HG02623 (cell line): ENCODE measurements around the gene AKAP5.
A peak's percentile ranks its signal among the peaks of the same experiment; 100 is the strongest.

Experiments used
- ATAC-seq: cut with Tn5 transposase; IDR thresholded peaks from one replicate; pipeline ENCODE4 v1.9.1; 2021; ENCODE audit warnings: moderate library complexity; ENCODE audit not compliant: unreplicated experiment

Gene AKAP5, protein sequence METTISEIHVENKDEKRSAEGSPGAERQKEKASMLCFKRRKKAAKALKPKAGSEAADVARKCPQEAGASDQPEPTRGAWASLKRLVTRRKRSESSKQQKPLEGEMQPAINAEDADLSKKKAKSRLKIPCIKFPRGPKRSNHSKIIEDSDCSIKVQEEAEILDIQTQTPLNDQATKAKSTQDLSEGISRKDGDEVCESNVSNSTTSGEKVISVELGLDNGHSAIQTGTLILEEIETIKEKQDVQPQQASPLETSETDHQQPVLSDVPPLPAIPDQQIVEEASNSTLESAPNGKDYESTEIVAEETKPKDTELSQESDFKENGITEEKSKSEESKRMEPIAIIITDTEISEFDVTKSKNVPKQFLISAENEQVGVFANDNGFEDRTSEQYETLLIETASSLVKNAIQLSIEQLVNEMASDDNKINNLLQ

DNA sequence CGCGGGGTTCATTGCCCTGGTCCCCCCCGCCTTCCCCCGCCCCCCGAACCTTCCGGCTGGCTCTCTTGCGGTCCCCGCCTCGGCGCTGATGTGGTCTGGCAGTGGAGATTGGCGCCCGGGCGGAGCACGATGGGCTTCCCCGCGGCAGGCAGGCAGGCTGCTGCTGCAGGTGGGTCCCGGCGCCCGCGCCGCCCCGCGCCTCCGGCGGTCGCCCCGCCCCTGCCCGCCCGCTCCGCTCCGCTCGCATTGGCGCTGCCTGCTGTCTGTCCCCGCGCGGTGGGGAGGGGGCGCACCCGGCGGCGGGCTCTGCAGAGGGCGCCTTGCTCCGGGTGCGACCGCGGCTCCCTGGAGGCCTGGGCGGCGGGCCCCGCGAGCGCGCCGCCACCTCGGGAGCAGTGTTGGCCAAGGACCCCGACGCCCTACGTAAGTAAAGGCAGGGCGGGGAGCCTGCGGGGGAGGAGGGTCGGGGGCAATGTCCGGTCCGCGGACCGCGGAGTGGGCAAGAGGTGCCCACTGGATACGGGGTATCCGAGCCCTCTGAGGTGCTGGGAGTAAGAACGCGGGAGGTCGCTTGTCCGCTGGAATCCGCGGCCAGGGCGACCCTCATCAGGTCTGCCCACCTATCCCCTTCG, at the start of gene AKAP5:
Gene AKAP5, plus strand, starts transcription at position 309 of the 632 bp plus-strand sequence. CDS start 2,896 bp downstream, outside the sequence.
- peak; percentile 57 for ATAC-seq

DNA sequence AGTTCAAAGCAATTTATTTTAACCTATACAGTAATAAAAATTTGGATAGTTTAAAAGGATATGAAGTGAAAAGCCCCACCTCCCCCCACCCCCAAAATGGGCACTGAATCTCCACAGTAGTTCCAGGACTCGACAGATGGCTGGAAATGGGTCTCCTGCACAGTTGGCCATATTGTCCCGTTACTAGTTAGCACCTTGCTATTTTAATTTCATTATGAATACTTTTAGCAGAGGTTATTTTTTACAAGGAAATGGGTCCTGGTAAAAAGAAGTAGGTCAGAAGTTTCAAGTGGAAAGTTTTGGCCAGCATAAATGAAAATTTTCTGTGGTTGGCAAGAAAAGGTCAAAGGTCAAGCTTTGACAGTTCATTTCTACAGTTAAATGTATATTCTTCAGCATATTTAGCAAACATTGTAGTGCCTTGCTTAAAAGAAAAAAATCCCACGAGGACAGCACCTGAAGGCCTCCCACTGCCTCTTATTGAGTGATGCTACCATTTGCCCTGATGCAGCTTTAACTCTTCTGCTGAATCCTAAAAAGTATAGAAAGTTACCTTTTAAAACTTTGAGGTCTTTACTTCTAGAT, 48.9 kb upstream of the AKAP5 start:
- ATAC-seq, result no peak

DNA sequence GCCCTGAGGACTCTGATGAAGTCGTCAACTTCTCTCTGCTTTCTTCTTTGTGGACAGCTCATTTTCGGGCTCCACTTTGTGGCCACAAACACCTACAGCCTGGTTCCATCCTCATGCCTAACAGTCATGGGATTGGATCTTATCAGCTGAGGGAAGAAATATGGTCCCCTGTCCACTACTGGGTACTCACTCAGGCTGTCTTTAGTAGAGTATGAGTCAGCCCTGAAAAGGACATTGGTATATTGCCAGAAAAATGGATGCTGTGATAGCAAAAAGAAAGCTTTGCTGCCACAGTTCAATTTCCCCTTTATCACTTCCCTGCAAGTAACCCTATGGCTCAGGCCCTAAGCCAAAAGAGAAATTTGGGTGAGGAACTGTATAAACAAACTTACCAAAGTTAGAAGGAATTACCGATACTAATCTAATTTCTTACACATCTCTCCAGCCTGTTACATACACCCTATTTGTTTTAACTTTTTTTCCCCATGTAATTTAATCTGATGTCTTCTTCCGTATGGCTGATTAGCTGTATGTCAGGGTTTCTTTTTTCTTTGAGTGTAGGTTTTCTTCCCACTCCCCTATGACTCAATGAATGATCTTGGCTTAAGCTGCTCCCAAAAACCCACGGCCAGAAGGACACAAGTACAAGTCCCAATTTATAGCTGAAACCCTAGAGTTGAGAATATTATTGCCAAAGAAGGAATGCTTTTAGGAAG, 48.1 kb upstream of the AKAP5 start:
- no peak for ATAC-seq

DNA sequence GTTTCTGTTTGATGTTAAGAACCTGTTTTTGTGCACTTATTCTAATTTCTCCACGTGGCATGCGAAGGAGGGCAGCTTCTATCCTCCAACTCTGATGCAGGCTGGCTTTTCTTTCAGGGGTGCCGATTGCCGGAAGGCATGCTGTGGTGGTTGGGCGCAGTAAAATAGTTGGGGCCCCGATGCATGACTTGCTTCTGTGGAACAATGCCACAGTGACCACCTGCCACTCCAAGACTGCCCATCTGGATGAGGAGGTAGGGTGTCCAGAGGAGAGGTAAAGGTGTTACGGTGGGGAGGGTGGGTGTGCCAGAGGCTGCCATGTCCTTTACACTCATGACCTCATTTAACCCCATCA, 47.6 kb upstream of the AKAP5 start:
- no peak for ATAC-seq

DNA sequence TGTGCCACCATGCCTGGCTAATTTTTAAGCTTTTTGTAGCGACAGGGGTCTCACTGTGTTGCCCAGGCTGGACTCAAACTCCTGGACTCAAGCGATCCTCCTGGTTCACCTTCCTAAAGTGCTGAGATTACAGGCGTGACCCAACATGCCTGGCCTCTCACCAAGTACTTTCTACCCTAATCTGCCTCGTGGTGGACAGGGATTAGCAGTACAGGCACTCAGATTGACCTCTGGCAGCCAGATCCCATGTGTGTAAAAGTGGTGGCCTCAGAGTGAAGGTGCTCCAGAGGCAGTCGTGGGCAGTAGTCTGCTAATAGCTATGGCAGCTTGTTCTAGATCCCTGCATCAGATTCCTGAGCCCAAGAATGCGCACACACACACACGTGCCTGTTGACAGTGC, 46.3 kb upstream of the AKAP5 start:
- no peak for ATAC-seq

DNA sequence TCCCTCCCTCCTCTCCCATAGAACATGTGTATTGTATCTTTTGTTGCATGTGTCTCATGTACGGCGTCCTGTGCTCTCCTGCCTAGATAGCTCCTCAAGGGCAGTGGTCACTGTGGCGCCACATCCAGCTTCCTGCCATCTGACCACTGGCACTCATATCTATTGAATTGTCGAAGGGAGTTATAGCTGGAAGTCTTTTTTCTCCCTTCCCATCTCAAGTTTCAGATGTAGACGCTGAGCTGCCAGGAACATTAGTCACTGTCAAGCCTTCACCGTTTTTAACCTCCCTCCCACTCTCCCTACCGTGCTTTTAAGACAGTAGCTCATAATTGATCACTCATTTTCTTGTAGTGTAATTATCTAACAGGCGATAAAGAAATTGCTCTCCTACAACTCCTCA, 44.1 kb upstream of the AKAP5 start:
- no peak for ATAC-seq

DNA sequence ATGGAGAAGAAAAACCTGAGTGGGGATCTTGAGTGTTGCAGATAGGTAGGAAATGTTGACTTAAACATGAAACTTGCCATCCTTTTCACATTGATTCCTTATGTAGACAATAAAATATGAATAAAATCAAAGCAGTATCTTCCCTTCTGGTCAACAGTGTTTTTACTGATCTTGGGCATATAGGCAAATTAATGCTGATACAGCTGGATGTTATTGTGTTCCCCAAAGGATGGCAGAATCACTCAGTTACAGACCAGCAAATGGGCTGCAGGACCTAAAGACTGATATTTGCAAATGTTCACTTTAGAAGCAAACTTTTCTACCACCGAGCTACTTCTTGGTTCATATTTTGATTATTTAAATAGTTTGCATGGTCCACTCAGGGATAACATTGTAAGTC, 43.3 kb upstream of the AKAP5 start:
- ATAC-seq, result no peak

DNA sequence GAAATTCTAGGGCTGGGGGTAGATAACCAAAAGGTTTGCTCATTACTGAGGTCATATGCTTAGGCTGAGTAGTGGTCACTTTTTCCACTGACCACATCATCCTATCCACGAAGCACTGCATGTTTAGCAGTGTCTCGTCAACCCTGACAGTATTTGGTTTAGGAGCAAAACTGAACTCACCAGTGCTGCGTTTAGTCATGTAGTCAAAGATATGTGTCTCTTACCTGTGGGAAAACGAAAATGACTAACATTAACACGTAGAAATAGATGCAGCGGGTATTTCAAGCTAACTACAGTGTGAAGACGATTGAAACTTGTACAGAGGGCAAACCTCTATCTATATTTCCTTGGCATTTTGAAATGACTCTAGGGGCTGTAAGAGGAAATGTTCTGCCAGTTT, 42.5 kb upstream of the AKAP5 start:
- no peak for ATAC-seq

DNA sequence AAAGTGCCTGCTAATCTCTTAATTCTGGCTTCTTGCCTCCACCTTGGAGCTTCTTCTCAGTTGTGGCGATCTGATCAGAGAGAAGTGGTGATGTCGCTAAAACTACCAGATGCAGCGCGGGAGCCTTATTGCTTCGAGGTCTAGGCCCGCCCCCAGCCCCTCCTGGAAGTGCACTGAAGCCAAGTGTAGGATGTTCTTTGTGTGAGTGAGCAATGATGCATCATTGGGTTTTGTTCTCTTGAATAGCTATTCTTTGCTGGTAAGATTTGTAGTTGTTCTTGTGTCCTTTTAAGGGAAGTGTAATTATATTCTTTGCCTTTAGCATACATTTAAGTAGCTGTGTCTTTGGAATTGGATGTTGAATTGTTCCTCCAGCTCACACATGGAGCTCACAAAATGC, 41.3 kb upstream of the AKAP5 start:
- no peak for ATAC-seq

DNA sequence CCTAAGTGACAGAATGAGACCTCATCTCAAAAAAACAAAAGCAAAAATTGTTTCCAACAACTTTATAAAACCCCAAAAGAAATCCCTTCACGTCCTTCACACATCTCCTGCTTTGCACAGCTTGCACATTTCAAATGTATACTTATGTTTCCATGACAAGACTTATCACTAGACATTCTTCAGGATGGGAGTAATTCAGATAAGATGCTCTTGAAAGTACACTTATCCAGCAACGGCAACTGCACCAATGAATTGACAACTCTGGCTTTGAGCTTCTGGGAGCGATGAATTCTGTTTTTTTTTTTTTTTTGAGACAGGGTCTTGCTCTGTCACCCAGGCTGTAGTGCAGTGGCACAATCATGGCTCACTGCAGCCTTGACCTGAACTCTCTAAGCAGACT, 30.8 kb upstream of the AKAP5 start:
- no peak for ATAC-seq

DNA sequence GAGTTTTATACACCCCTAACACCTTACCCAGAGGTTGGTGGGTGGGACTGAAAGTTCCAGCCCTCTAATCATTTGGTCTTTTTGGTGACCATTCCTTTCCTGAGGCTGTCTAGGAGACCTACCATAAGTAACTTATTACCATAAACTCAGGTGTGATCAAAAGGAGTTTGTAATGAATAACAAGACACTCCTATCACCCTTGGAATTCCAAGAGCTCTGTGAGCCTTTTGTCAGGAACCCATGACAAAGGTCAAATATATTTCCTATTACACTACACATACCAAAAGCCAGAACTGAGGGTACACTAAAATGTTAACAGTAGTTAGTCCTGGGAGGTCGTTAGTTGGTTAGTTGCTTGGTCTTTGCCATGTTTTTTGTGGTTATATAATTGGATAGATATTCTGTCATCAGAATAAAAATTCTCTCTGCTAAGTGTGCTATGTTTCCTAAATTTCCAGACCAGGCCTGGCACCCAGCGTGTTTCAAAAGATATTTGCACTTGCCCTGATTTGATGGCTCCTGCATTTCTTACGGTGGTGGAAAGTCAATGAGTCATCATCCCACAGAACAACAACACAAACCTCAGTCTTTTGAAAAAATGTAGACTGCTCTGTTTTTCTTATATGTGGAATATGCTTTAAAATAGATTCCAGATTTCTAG, 27.0 kb upstream of the AKAP5 start:
- ATAC-seq, result no peak

DNA sequence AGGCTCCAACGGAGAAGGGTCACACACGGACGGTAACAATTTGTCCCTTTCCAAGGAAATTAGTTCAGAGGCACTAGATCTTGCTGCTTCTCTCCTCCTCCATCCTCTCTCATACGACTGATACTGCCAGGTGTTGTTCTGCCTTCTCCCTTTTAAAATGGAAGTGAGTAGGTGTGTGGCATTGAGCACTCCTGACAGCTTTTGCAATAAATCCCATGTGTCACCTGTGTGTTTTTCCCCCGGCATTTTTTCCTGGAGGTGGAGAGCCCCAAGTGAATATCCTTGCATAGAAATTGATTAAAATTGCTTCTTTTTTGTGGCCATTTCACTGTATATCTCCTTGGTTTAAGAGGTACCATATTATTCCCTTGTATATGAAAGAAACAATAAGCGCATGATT, 26.2 kb upstream of the AKAP5 start:
- ATAC-seq, result no peak

DNA sequence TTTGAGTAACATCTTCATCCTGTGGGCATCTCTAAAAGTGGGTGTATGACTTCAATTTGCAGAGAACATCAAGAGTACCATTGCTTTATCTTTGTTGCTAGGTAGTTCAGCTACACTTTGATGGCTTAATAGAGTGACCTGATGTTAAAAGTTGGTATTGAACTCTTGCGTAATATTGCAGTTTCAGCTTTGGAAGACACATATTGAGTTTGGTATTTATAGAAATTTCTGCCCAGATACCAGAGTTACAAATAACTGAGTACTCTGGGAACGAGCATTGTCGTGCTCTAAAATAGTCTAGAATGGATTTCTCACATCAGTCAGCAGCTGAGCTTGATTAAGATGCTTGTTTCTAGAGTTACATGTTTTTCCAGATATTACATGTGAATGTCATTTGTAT, 24.8 kb upstream of the AKAP5 start:
- ATAC-seq, result no peak

DNA sequence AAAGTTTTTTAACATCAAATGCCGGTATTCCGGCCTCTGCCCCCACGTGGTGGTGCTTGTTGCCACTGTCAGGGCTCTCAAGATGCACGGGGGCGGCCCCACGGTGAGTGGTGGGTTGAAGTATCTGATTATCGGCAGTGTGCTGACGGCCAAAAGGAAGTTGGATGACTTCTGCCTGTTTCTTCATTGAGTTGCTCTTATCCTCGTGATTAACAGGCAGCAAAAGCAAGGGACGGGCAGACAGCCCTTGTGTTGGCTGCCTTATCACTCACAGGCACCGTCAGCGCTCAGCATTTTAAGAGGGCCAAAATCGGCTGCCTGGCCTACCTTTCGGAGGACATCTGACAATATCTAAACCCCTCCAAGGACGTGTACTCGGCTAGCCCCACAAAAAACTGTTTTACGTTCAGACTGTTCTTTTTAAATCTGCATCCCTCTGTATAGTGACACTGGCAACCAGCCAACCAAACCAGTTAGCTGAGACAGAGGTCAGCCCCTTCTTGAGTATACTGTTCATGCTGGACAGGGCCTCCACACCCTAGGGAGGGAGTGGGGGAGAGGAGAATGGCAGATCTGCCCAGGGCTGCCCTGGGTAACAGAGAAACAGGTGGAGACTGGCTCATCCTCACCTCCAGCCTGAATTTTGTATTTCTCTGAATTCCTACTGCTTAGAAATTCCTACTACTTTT, 22.9 kb upstream of the AKAP5 start:
- no peak for ATAC-seq

DNA sequence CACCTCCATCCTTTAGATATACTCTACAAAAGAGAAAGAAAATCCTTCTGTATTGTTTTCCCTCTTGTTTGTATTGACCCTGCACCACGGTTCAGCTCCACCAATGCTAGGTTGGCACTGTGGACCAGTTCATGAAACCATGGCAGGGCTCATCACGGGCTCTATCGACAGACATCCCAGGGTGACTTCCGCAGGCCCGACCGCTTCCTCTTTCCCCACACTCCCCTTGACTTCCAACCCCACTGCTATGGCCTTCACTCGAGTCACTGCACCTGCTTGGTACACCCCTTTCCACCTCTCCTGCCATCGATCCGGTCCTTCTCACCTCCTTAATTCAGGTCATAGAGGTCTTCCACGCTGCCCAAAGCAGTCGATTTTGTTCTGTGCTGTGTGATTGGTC, 21.2 kb upstream of the AKAP5 start:
- ATAC-seq, result no peak

DNA sequence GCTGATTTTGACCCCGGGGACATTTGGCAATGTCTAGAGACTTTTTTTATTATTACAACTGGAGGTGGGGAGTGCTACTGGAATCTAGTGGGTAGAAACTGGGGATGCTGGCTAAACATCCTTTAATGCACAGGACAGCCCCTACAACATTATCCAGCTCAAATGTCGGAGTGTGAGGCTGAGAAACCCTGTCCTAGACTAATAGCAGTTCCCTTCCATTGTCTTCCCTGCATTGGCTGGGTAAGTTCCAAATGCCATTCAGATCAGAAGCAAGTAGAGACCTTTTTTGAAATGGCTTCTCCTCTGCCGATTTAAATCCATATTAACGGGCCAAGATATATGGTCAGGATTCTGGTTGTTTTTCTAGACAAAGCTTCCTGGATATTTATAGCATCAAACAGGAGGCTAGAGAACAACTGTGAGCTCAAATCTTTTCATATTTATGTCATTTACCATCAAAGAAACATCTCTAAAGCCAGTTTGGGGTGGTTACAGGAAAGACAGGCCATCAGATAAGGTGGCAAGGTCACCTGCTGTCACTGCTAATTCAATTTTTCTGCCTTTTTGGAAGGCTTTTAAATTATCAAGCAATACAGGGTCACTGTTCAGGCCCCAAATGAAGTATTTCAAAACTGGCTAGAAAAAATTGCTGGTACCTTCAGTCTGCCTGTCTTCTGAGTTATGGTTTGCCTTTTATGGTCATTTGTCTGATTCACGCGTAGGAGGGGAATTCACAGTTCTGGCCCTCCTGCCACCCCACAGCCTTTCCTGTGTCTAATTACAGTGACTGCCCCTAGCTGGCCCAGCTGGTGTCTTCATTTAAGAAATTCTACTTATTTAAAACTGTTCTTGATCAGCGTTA, 20.1 kb upstream of the AKAP5 start:
- peak; percentile 97 for ATAC-seq

DNA sequence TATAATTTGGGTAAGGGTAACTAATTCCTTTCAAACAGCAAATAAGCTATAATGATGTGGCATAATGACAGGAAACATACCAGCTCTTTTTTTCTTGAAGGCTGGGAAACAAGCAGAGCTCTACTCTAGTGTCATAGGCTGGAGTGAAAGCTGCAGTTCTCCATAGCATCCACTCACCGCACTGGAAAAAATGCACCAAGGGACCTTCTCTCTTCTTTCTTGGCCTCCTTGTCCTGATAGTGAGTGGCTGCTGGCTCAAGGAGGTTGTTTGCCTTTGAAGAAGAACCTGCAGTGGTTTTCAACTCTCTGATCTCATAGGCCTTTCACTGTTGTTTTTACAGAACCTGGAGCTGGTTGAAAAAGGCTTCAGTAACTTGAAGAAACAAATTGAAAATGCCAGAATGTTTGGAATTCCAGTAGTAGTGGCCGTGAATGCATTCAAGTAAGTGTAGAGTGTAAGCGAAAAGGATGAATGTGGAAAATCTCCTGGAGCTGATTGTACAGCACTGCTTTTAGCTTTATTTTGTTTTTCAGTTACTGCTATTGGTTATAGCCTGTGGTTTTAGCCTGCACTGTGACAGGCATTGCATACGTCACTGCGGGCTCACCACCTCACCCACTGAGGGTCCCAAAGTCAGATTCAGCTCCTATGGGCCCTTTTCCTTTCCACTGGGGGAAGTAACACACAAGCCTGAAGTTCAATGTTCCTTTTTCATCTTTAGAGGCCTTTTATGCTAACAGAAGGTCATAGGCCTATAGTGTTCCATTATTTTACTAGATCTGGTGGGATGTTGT, 17.2 kb upstream of the AKAP5 start:
- no peak for ATAC-seq

DNA sequence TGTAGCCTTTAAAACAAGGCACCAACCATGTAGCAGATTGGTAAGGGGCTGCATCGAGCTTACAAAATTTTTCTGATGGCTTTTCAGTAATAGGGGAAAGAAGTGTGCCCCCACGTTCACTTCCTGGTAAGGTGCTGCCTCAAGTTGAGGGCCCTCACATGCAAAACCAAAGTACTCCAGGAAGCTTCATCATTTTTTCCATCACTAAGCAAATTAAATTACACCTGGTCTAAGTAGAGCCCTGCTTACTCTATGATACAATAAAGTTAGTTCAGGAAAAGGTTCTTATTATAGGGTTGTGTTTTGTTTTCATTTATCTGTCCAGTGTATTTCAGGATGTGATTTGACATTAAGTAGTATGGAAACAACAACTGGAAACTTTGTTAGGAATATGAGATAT, 15.0 kb upstream of the AKAP5 start:
- peak; percentile 43 for ATAC-seq

DNA sequence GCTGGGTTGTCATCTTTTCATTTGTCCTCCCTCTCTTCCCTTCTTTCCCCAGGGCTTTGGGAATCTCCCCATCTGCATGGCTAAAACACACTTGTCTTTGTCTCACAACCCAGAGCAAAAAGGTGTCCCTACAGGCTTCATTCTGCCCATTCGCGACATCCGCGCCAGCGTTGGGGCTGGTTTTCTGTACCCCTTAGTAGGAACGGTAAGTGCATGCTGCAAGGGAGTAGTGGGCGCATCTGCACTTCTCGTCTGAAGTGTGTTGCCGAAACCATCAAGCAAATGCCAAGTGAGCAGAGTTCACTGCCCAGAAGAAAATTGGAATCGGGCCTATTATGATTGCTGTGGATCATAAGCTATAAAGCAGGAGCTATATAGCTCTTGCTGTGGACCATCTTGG, 10.6 kb upstream of the AKAP5 start:
- no peak for ATAC-seq
